Measurements from ENCODE around the gene GPR142.

- TF ChIP-seq POLR2AphosphoS5 (IDR thresholded peaks at IDR 0.05; ENCODE audit: low read depth, low read length) (no peak), POLR2A (IDR thresholded peaks at IDR 0.05; ENCODE audit: low read depth, low read length) (no peak)
These were observed 27.7 kb downstream of the GPR142 start for GRCh38 chr17:74394977-74395376.

Measured in GM12892 (cell line).